Activated gamma-delta T cell treated with anti-CD3 and anti-CD28 coated beads, Interleukin-2, amount 50 U/mL, for 16 hours (primary cell): ENCODE measurements around the gene SULT6B1.

ENCODE experiments used
- DNase-seq: peaks from one replicate; pipeline ENCODE4 v3.0.0-alpha.2; 2020; ENCODE audit warnings: low read depth

The SULT6B1 gene

DNA sequence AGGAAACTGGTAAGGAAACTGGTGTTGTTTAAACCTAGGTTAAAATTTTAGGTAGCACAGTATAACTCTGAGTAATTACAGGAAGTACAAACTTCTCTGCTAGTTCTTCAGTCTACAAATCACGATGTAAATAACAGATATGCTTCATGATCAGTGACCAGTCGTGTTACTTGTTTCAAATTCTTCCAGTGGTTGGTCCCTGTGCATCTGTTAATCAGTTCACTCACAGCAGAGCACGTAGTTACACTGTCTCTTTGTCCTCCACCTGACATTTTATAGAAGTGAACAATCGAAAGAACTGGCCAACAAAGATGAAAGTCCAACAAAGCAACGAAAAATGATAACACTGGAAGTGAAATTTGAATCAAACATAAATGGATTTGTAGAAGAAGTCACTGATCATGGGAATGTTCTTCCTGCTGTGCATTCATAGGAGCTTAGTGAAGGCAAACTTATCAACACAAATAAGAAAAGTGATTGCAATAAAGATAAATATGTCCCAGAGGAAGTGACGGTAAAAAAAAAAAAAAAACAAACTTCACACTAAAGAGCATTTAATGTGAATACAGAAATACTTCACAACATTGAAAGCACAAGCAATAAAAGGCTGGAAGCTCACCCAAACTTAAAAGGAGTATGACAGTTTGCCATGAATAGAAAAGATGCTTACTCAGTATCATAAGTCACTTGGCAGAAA lies 38.7 kb downstream of the SULT6B1 start:
- no peak for DNase-seq

- no peak for DNase-seq
These were observed 40.1 kb downstream of the SULT6B1 start for GRCh38 chr2:37148325-37148724.

DNA sequence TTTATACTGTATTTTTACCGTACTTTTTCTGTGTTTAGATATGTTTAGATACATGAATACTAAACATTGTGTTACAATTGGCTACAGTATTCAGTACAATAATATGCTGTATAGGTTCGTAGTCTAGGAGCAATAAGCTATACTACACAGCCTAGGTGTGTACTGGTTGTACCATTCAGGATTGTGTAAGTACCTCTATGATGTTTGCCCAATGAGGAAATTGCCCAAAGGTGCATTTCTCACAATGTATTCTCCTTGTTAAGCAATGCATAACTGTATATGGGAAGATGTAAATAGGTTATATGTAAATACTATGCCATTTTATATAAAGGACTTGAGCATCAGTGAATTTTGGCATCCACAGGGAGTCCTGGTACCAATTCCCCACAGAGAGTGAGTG lies 42.4 kb downstream of the SULT6B1 start:
- DNase-seq = no peak

DNA sequence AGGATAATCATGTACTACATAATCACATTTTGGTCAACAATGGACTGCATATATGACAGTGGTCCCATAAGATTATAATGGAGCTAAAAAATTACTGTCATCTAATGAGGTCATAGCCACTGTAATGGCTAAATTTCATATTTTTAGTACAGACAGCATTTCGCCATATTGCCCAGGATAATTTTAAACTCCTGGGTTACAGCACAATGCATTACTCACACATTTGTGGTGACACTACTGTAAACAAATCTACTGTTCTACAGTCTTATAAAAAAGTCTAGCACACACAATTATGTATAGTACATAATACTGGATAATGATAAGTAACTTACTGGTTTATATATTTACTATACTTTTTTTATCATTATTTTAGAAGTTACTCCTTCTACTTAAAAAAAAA lies 44.5 kb downstream of the SULT6B1 start:
- DNase-seq = no peak

GRCh38 chr2:37142546-37142945 lies 45.9 kb downstream of the SULT6B1 start:
- no peak for DNase-seq

DNA sequence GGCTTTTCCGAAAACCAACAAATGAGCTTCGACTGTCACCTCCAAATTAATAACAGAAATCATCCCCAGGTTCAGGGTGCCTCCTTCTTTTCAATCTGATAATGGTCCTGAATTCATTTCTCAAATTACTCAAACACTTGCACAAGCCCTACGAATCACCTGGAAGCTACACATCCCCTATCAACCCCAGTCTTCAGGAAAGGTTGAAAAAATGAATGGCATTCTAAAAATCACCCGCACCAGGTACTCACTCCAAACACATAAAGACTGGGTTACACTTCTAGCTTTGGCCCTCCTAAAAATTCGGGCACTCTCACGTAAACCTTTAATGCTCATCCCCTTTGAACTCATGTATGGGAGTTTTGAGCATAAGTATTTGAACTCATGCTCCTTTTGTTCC lies 55.6 kb downstream of the SULT6B1 start:
- no peak for DNase-seq

DNA sequence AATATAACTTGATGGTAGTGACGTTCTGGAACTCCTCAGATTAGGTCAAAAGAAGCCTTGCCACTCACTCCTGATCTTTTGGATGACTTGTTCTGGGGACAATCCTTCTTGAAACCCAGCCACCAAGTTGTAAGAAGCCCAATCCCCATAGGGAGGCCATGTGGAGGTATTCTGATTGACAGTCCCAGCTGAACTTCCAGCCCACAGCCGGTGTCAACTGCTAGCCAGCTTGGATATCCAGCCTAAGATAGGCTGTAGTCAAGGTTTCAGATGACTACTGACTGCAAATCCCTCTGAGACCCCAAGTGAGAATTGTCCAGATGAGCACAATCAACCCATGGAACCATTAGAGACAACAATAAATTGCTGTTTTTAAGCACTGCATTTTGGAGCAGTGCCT lies 63.1 kb downstream of the SULT6B1 start:
- no peak for DNase-seq

- no peak for DNase-seq
These were observed 69.3 kb downstream of the SULT6B1 start for GRCh38 chr2:37119157-37119556.
